ENCODE data around the gene MAML3.

GRCh38 chr4:139851133-139851532, 302.9 kb downstream of the MAML3 start:
- TF ChIP-seq PKNOX1 (IDR thresholded peaks at IDR 0.05) (no peak), NFRKB (IDR thresholded peaks at IDR 0.05) (no peak), FOXM1 (IDR thresholded peaks at IDR 0.05; ENCODE audit: borderline replicate concordance) (no peak), SP1 (IDR thresholded peaks at IDR 0.05) (no peak)
